ENCODE results near the gene THAP7. TPM values are rescaled to one million over a fixed set of nuclear protein-coding genes. Genes with fewer than 3 reads are reported as not detected.

The THAP7 gene
- total and polyA plus RNA-seq, 11 donors = 15.3 to 39.0 (median 20.3) TPM

- ATAC-seq = no peak
- TF ChIP-seq CTCF (IDR thresholded peaks at IDR 0.05) = no peak
- no peak for TF ChIP-seq POLR2A (IDR thresholded peaks at IDR 0.05)
- DNase-seq = no peak
Measured at GRCh38 chr22:21025266-21025665, 23.3 kb upstream of the THAP7 start.

GRCh38 chr22:21022955-21023614, 21.2 kb upstream of the THAP7 start:
- no peaks in the 10 kb centered on the region for H3K27me3 ChIP-seq
- no peak for DNase-seq
- no peaks in the 10 kb centered on the region for H3K9me3 ChIP-seq
- no peak for ATAC-seq
- TF ChIP-seq POLR2A (IDR thresholded peaks at IDR 0.05) (no peak), CTCF (IDR thresholded peaks at IDR 0.05) (no peak)
- intact Hi-C loops (cut with DNase I) = no loop called here
- peaks cover 0 to 4% (median 0%) of the 10 kb centered on the region in 12 donors for H3K4me1 ChIP-seq
- 81 to 89% (median 87%) methylated on average over 8 to 13 of the region's 13 CpGs for WGBS, 4 donors
- no peaks in the 10 kb centered on the region for H3K36me3 ChIP-seq
- no peak overlapping the region for H3K4me3 ChIP-seq
- H3K27ac ChIP-seq = no peak overlapping the region

More at GRCh38 chr22:21025266-21025665, 23.3 kb upstream of the THAP7 start:
- H3K36me3 ChIP-seq = no peaks in the 10 kb centered on the region
- peaks cover 0 to 20% (median 2%) of the 10 kb centered on the region in 9 donors for H3K27me3 ChIP-seq
- no peak overlapping the region for H3K27ac ChIP-seq
- intact Hi-C loops (cut with DNase I) = loop anchor here in 1 of 10 donors (5.0 kb wide), 1 partner anchor 42 kb away; no protein-coding TSS in a partner anchor
- no peaks in the 10 kb centered on the region for H3K9me3 ChIP-seq
- 71 to 78% (median 73%) methylated on average over 8 of the region's 8 CpGs for WGBS, 4 donors
- no peak overlapping the region for H3K4me3 ChIP-seq
- peaks cover 0 to 4% (median 0%) of the 10 kb centered on the region in 12 donors for H3K4me1 ChIP-seq

- no peak for TF ChIP-seq CTCF (IDR thresholded peaks at IDR 0.05)
- no peak for TF ChIP-seq POLR2A (IDR thresholded peaks at IDR 0.05)
- DNase-seq (no peak), ATAC-seq (no peak)
- WGBS, 4 donors = 73 to 83% (median 78%) methylated on average over 4 to 10 of the region's 10 CpGs
- Histone ChIP-seq H3K27me3 (no peaks in the 10 kb centered on the region), H3K4me1 (peaks cover 0 to 3% (median 0%) of the 10 kb centered on the region in 12 donors), H3K27ac (no peak overlapping the region), H3K4me3 (no peak overlapping the region), H3K36me3 (no peaks in the 10 kb centered on the region), H3K9me3 (no peaks in the 10 kb centered on the region)
- intact Hi-C loops (cut with DNase I) = no loop called here
Measured at GRCh38 chr22:21022507-21022906, 20.6 kb upstream of the THAP7 start.

GRCh38 chr22:21020802-21021429, 19.0 kb upstream of the THAP7 start:
- no peaks in the 10 kb centered on the region for H3K36me3 ChIP-seq
- intact Hi-C loops (cut with DNase I) = no loop called here

More at GRCh38 chr22:21020802-21021429, 19.0 kb upstream of the THAP7 start:
- ATAC-seq (no peak), DNase-seq (no peak)
- H3K9me3 ChIP-seq = no peaks in the 10 kb centered on the region
- TF ChIP-seq POLR2A (IDR thresholded peaks at IDR 0.05) (no peak), CTCF (IDR thresholded peaks at IDR 0.05) (peak in 4 of 12 donors; percentile 7 to 26 (median 17))
- H3K27me3 ChIP-seq = no peaks in the 10 kb centered on the region
- WGBS, 4 donors = 58 to 65% (median 62%) methylated on average over 7 of the region's 7 CpGs
- H3K27ac ChIP-seq = no peak overlapping the region
- peaks cover 0 to 2% (median 0%) of the 10 kb centered on the region in 12 donors for H3K4me1 ChIP-seq
- H3K4me3 ChIP-seq = no peak overlapping the region
